Neuronal stem cell (in vitro differentiated cells): ENCODE measurements around the gene OR5AK2.

ENCODE experiments used
- DNase-seq: peaks from one replicate; pipeline ENCODE4 v3.0.0-alpha.2; 2013; ENCODE audit warnings: low spot score
- H2AFZ ChIP-seq: one replicate; pipeline ENCODE4 v1.6.1; 2013; ENCODE audit warnings: mild to moderate bottlenecking, low read length, inconsistent platforms
- H2AK5ac ChIP-seq: 2 replicates; pipeline ENCODE4 v1.6.1; 2013; ENCODE audit warnings: low read depth, mild to moderate bottlenecking, inconsistent platforms, low read length, moderate library complexity, mixed read lengths
- H2BK120ac ChIP-seq: 2 replicates; pipeline ENCODE4 v1.6.1; 2013; ENCODE audit warnings: low read depth, mild to moderate bottlenecking, inconsistent platforms, low read length, moderate library complexity, mixed read lengths
- H2BK12ac ChIP-seq: one replicate; pipeline ENCODE4 v1.6.1; 2013; ENCODE audit warnings: low read length, inconsistent platforms
- H2BK15ac ChIP-seq: 2 replicates; pipeline ENCODE4 v1.6.1; 2013; ENCODE audit warnings: mild to moderate bottlenecking, low read length, inconsistent platforms, mixed read lengths
- H2BK5ac ChIP-seq: one replicate; pipeline ENCODE4 v1.6.1; 2013; ENCODE audit warnings: inconsistent platforms, mild to moderate bottlenecking, low read length, moderate library complexity
- H3K14ac ChIP-seq: one replicate; pipeline ENCODE4 v1.6.1; 2013; ENCODE audit warnings: low read length, inconsistent platforms
- H3K18ac ChIP-seq: 2 replicates; pipeline ENCODE4 v1.6.1; 2013; ENCODE audit warnings: low read length, inconsistent platforms
- H3K23ac ChIP-seq: 2 replicates; pipeline ENCODE4 v1.6.1; 2013; ENCODE audit warnings: low read depth, mild to moderate bottlenecking, mixed read lengths, low read length, inconsistent platforms; ENCODE audit not compliant: poor library complexity
- H3K27ac ChIP-seq: replicated peaks from 3 replicates; pipeline ENCODE4 v1.5.1; 2013; ENCODE audit warnings: low read length, inconsistent platforms
- H3K27me3 ChIP-seq, 3 experiments: 2 replicates each; pipeline ENCODE4 v1.6.1; 2013; ENCODE audit warnings: low read length in 3 of 3, mild to moderate bottlenecking in 2 of 3, inconsistent platforms in 1 of 3, low read depth in 1 of 3, mixed read lengths in 1 of 3, moderate library complexity in 1 of 3; ENCODE audit not compliant: control insufficient read depth in 3 of 3, insufficient read depth in 3 of 3
- H3K36me3 ChIP-seq, 2 donors: replicated peaks in 1 of 2; 2 replicates each; pipeline ENCODE4 v1.6.1; 2013; ENCODE audit warnings: low read length in 2 of 2; ENCODE audit not compliant: control insufficient read depth in 2 of 2, insufficient read depth in 2 of 2
- H3K4ac ChIP-seq: 2 replicates; pipeline ENCODE4 v1.6.1; 2013; ENCODE audit warnings: inconsistent platforms, mild to moderate bottlenecking, low read length, moderate library complexity
- H3K4me1 ChIP-seq, 2 donors: 1 replicate in 1 of 2; 2 replicates in 1 of 2; pipeline ENCODE4 v1.6.1; 2013; ENCODE audit warnings: low read length in 2 of 2, low read depth in 1 of 2; ENCODE audit not compliant: control insufficient read depth in 2 of 2, insufficient read depth in 1 of 2
- H3K4me2 ChIP-seq: one replicate; pipeline ENCODE4 v1.6.1; 2013; ENCODE audit warnings: mild to moderate bottlenecking, low read length, inconsistent platforms; ENCODE audit not compliant: insufficient read depth, poor library complexity, severe bottlenecking
- H3K4me3 ChIP-seq, 2 donors: 2 replicates each; pipeline ENCODE4 v1.5.1; 2013; ENCODE audit warnings: low read length in 2 of 2, mild to moderate bottlenecking in 2 of 2, inconsistent platforms in 1 of 2, moderate library complexity in 1 of 2
- H3K79me1 ChIP-seq: one replicate; pipeline ENCODE4 v1.6.1; 2013; ENCODE audit warnings: low read depth, mild to moderate bottlenecking, inconsistent platforms, low read length, moderate library complexity
- H3K9ac ChIP-seq: one replicate; pipeline ENCODE4 v1.6.1; 2013; ENCODE audit warnings: mild to moderate bottlenecking, low read depth, low read length, inconsistent platforms; ENCODE audit not compliant: poor library complexity
- H3K9me3 ChIP-seq, 2 donors: replicated peaks in 1 of 2; 2 replicates each; pipeline versions ENCODE3 to v1.6.1; 2013; ENCODE audit warnings: low read length in 2 of 2, mild to moderate bottlenecking in 2 of 2, inconsistent platforms in 1 of 2, low read depth in 1 of 2, mixed read lengths in 1 of 2, moderate library complexity in 1 of 2; ENCODE audit not compliant: control insufficient read depth in 2 of 2, insufficient read depth in 1 of 2
- H4K8ac ChIP-seq: one replicate; pipeline ENCODE4 v1.6.1; 2013; ENCODE audit warnings: low read depth, mild to moderate bottlenecking, inconsistent platforms, low read length, moderate library complexity
- H4K91ac ChIP-seq: one replicate; pipeline ENCODE4 v1.6.1; 2013; ENCODE audit warnings: low read length, low read depth, mild to moderate bottlenecking, inconsistent platforms; ENCODE audit not compliant: poor library complexity
- WGBS, 2 donors: extraction: QIAGEN DNeasy Blood & Tissue Kit; methylation state at CpG; one replicate each; pipeline ENCODE4 v1.1.7; 2013; ENCODE audit warnings: missing lambda C conversion rate in 2 of 2, mixed read lengths in 1 of 2; ENCODE audit not compliant: insufficient read length in 2 of 2, insufficient replicate concordance in 1 of 2; ENCODE audit errors: extremely low coverage in 2 of 2; 5-methylcytosine and 5-hydroxymethylcytosine counted together

The OR5AK2 gene

GRCh38 chr11:57008373-57008772, 19.7 kb downstream of the OR5AK2 start:
- no peak overlapping the region for H3K4ac ChIP-seq
- H2BK12ac ChIP-seq: no peak overlapping the region
- H3K9ac ChIP-seq: no peak overlapping the region
- no CpG with 5 or more reads among the region's 3 CpGs for WGBS, 2 donors
- no peak overlapping the region for H2BK120ac ChIP-seq
- H4K91ac ChIP-seq: no peak overlapping the region
- H3K4me1 ChIP-seq: no peaks in the 10 kb centered on the region
- no peak overlapping the region for H2BK5ac ChIP-seq
- H3K18ac ChIP-seq: no peak overlapping the region
- no peak overlapping the region for H2AK5ac ChIP-seq
- H2AFZ ChIP-seq: no peak overlapping the region
- no peaks in the 10 kb centered on the region for H3K79me1 ChIP-seq
- no peak overlapping the region for H3K14ac ChIP-seq
- H3K9me3 ChIP-seq: no peaks in the 10 kb centered on the region
- no peak overlapping the region for H3K27ac ChIP-seq
- no peak overlapping the region for H3K23ac ChIP-seq
- no peak for DNase-seq
- H3K4me2 ChIP-seq: no peak overlapping the region
- no peaks in the 10 kb centered on the region for H3K27me3 ChIP-seq
- no peak overlapping the region for H2BK15ac ChIP-seq
- H4K8ac ChIP-seq: no peak overlapping the region
- no peak overlapping the region for H3K4me3 ChIP-seq
- no peaks in the 10 kb centered on the region for H3K36me3 ChIP-seq

- H2AK5ac ChIP-seq: no peak overlapping the region
- no peaks in the 10 kb centered on the region for H3K79me1 ChIP-seq
- H3K18ac ChIP-seq: no peak overlapping the region
- H3K27ac ChIP-seq: no peak overlapping the region
- H3K9me3 ChIP-seq: peaks cover 0 to 3% of the 10 kb centered on the region in 2 donors
- no peak overlapping the region for H2BK15ac ChIP-seq
- H3K23ac ChIP-seq: no peak overlapping the region
- no peak overlapping the region for H3K4me3 ChIP-seq
- H3K4me2 ChIP-seq: no peak overlapping the region
- no peak for DNase-seq
- no peaks in the 10 kb centered on the region for H3K4me1 ChIP-seq
- H4K91ac ChIP-seq: no peak overlapping the region
- no peak overlapping the region for H2AFZ ChIP-seq
- no peak overlapping the region for H3K14ac ChIP-seq
- H3K4ac ChIP-seq: no peak overlapping the region
- no peak overlapping the region for H3K9ac ChIP-seq
- no peak overlapping the region for H4K8ac ChIP-seq
- no peak overlapping the region for H2BK120ac ChIP-seq
- no peak overlapping the region for H2BK5ac ChIP-seq
- no peaks in the 10 kb centered on the region for H3K36me3 ChIP-seq
- no CpG with 5 or more reads among the region's 2 CpGs for WGBS, 2 donors
- H3K27me3 ChIP-seq: no peaks in the 10 kb centered on the region
- H2BK12ac ChIP-seq: no peak overlapping the region
Observed at GRCh38 chr11:57015679-57016078, 27.0 kb downstream of the OR5AK2 start.

GRCh38 chr11:57031556-57031955, 42.8 kb downstream of the OR5AK2 start:
- Histone ChIP-seq H3K14ac (no peak overlapping the region), H3K4me3 (no peak overlapping the region), H3K27me3 (no peaks in the 10 kb centered on the region), H3K36me3 (no peaks in the 10 kb centered on the region), H2AFZ (no peak overlapping the region), H3K79me1 (no peaks in the 10 kb centered on the region), H4K91ac (no peak overlapping the region), H3K9ac (no peak overlapping the region), H3K27ac (no peak overlapping the region), H2BK15ac (no peak overlapping the region), H4K8ac (no peak overlapping the region), H3K9me3 (peaks cover 0 to 6% of the 10 kb centered on the region in 2 donors), H3K23ac (no peak overlapping the region), H3K18ac (no peak overlapping the region), H2BK120ac (no peak overlapping the region), H3K4me1 (no peaks in the 10 kb centered on the region), H2BK5ac (no peak overlapping the region), H3K4me2 (no peak overlapping the region), H3K4ac (no peak overlapping the region), H2BK12ac (no peak overlapping the region), H2AK5ac (no peak overlapping the region)
- no CpG with 5 or more reads among the region's 2 CpGs for WGBS, 2 donors
- DNase-seq: no peak
